IPS-NIHi7 (cell line): ENCODE measurements around the gene IFIT1.
"Not testable (repeated sequence)": the region's sequence is repeated elsewhere in the genome, so short reads cannot be mapped to it uniquely, and the experiment has no call there.

Source experiments
- DNase-seq: peaks from one replicate; pipeline ENCODE4 v3.0.0; 2012; ENCODE audit warnings: mixed read lengths; ENCODE audit errors: extremely low spot score

The IFIT1 gene

DNA sequence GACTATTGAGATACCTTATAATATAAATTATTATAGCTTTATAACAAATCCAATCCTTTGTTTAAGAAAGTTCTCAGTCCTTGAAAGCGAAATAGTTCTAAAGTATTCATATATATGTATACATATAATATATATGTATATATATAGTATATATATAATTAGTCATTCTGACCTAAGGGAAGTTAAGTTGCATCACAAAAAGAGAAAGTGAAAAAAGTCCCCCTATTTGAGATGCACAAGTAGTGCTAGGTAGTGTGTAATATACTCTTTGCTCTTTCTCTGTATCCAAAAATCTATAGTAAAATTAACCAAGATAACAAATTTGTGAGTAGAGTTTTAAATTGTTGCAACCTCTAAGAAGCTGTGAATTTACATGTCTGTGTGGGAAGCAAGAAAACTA lies 27.9 kb upstream of the IFIT1 start:
- no peak for DNase-seq

DNA sequence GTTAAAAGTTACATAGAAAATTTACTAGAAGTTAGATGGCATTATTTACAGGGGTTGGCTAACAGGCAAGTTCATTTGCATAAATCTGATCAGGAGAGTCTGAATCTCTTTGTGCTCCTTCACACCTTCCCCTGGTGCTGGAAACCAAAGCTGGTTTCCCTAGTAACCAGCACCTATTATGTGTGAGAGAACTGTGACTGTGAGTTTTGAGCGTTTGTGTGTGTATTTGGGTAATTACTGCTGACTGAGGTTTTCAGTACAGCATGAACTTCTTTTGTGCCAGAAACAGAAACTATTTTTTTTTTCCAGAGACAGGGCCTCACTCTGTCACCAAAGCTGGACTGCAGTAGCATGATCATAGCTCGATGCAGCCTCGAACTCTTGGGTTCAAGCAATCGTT lies 24.9 kb upstream of the IFIT1 start:
- DNase-seq = no peak

DNA sequence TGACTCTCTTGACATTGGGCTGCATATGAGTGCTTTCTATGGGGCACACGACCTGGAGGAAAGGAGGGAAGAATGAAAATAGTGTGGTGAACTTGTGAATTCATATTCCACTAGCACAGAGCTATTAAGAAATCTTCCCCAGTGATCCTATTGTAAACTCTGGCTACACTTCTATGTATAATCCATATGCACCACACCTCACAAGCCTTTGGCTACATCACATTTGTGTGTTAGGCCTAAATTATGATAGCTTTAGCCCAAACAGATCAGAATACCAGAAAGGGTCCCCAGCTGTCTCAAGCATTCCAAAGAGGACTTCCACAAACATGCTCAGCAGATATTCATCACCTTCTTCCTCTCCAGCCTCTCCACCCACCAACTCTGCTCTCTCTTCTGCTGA lies 24.3 kb upstream of the IFIT1 start:
- DNase-seq = no peak

DNA sequence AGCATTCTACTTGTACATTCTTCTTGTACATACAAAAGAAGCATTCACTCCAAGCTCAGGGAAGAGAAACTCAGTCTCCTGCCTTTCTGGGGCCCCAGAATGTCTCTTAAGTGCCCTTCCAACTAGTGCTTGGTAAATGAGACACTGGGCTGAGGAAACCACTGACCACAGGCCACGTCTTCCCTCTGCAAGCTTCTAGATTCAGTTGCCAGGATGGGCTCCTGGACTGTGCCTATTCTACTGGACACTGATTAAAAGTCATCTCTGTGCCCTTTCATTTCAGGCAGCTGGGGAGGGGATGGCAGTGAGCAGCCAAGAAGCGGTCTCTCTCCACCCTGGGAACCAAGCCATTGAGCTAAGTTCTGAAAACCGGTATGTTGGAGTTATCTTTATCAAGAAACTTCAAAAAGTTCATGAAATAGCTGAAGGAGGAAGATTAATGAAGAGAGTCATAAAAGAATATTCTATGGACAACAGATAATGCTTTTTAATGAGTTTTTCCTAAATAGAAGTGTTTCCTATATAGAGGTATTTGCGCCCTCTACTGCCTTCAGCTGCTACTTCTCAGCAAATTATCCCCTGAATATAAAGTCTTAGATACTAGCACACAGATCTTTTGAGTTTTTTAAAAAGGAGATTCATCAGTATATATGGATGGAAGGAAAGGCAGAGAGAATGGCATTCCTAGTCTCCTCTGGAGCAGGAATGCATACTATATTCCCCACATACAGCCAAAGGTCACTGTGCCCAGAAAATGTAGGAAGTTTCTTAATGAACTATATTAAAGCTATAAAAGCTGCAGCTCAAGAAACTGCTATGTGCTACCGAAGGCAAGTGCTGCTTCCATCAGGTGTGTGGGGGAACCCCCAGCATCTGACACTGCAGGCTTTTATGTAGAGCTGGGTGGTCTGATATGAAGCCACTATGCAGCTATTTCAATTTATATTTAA lies 23.0 kb upstream of the IFIT1 start:
- DNase-seq = peak; percentile 43

DNA sequence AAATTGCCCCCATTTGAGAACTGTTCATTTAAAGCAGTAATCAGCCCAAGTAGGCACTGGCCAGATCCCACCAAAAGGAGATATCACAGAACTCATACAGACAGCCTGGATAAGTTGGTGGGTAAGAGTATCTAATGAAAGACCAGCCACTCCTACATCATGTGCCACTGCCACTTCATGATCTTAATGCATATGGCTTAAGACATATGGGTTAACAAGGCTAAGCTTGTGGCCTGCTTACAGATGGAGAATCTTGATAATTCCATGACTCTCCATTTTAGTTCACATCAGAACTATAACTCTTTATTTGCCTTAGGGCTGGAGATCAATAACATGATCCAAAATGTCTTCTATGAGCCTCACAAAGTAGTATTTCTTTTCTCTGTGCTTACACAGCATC lies 21.3 kb upstream of the IFIT1 start:
- DNase-seq = no peak

DNA sequence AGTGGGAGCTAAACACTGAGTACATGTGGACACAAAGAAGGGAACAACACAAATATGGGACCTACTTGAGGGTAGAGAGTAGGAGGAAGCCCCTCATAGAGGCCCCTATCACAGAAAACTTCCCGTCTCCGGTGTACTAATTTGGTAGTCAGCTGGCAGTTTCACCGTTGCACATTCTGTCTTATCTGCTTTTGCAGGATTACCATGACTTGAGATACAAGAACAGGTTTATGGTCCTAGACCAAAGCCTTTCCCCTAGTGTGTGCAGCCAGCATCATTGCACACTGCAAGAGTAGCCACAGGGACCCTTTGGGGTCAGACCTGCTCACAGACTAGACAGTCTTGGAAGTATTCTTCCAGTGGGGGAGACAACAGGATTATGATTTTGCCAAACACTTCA lies 20.4 kb upstream of the IFIT1 start:
- no peak for DNase-seq

DNA sequence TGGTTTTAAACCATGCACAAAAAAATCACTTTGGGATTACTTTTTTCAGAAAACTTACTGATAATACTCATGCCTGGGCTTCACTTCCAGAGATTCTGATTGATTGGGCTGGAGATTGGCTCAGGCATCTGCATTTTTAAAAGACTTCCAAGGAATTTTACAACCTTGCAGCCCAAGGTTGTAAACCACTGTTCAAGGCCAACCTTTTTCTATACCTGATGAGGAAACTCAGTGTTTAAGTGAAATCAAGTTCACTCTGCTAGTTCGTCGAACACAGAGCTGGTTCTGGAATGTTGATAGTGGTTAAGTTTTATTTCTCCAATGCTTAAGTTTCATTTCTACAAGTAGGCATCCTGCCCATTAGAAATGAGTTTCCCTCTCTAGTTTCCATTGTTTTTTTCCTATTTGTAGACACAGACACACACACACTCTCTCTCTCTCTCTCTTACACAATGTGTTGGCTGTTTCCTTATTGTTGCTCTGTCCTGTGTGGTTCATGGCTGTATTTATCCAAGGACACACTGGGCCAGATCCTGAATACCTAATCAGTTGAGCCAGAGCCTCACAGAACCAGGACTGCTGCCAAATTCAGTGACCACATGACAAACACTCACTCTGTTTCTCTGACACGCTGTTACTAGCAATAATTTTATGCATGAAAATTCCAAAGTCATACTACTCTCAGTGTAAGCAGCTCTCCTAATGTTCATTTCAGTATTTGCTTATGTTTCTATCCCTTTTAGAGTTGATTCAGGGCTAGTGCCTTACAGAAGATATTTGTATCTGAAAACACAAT lies 18.3 kb upstream of the IFIT1 start:
- no peak for DNase-seq

DNA sequence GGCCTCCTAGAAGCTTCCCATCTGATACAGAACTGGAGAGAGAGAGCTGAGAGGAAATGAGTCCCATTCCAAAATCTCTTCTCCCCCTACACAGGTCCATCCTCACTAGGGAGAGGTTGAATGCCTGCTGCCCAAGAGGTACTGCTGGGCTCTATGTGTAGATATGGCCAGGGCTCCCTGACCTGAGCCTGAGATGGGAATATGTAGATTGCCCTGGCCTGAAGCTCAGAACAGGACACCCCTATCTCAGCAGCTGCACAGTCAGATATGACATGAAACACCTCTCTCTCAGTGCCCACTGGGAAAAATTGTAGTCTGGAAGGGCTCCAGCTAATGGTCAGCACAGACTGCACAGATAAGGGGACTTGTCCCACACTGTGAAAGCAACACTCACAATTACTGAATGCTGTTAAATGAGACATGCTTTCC lies 17.7 kb upstream of the IFIT1 start:
- DNase-seq = no peak

DNA sequence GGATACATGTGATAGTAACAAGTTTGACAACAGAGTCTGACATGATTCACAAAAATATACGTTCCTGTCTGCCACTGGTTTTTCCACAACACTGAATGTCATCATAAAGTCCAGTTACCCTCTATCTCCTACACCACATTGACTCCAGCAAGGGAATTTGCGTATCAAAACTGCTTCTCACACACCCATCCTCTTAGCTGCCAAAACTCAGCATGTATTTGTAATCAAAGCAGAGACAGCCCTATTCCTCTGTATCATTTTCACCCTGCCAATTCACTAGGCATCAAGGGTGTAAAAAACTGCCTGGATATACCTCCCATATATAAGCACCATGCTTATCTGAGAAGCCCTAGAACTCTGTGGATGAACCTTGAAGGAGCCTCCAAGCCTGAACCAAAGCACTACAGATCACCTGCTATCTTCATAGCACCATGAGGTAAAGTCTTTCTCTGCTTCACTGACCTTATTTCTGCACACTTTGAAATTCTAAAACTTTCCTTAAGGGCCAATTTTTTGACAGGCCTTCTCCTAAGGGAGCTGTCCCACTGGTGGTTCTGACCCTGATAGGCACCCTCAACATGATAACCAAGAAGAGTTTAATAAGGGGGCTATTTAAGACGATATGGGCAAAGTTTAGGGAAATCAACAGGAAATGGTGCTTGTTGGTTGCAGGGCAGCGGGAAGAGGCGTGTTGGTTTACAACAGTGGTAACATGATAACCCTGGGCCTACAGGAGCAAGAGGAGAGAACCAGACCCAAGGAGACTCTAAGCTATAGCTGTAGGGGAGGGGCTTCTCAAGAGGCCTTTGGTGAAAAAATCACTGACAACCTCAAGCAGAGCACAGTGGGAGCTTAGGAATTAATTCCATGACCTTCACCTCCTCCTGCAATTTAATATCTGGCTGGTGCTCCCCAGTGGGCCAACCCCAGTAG lies 14.5 kb upstream of the IFIT1 start, which contains the start of gene IFIT1B:
Gene IFIT1B (plus strand): TSS at position 352 of the 933 bp plus-strand sequence. CDS start 80 bp downstream, at position 432.
- peak; percentile 38 for DNase-seq

DNA sequence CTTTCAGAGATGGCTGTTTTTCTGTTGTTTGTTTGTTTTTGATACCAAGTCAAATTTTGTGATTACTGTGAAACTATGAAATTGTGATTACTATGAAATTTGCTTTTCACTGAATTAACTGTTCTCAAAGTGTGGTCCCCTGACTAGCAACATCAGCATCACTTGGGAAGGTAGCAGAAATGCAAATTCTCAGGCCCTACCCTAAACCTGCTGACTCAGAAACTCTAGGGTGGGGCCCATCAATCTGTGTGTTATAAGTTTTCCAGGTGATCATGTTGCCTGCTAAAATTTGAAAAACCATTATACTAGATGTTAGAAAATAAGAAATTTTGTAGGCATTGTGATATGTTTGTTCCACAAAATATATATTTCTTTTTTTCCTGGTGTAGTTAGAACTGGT lies 13.3 kb upstream of the IFIT1 start:
- no peak for DNase-seq

DNA sequence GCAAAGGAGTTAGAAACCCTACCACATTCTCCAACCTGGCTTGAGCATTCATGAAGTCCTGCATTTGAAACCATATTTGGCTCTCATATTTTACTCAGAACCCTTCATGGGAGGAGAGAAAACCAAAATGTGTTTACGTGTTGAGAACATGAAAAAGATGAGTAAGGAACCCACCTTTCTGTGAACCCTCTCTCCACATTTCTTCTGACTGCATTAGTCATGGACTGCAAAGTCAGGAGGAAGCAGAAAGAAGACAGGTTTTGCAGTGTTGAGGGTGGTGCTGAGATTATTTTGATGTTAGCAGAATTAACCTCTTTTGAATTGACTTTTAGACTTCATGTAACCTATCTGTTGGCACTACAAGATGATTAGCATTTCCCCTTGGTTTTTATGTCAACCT lies 9.7 kb upstream of the IFIT1 start:
- DNase-seq = no peak

DNA sequence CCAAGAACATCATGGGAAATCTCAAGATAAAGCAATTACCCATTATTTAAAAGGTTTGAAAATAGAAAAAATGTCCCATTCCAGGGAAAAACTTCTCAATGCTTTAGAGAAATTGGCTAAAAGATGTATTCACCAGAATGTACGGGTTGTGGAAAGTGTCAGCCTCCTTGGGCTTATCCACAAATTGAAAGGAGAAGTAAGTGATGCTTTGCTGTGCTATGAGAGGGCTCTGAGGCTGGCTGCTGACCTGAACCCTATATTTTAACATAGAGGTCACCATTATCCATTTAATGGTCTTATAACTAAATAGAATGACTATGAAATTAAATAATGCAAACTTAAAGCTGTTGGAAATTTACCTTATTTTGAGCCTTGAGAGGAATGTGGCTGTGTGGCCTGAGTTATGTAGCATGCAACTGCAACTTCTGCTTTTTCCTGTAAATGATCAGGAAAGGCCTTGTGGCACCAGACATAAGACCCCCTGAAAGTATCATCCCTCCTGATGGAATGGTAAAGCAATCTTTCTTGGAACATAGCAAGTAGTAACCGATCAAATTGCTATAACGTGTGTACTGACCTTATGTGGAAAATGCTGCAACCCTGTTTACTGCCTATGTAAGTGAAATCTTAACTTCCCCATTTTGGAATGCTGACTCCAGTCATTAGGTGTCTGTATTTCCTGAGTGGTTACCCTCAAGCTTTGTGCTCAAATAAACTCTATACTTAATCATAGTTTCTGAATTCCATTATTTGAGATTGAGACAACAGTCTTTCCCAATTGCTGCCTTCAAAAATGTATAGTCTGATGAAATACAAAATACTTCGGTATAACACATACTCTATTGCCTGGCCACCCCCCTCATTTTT lies 7.7 kb upstream of the IFIT1 start:
- no peak for DNase-seq

DNA sequence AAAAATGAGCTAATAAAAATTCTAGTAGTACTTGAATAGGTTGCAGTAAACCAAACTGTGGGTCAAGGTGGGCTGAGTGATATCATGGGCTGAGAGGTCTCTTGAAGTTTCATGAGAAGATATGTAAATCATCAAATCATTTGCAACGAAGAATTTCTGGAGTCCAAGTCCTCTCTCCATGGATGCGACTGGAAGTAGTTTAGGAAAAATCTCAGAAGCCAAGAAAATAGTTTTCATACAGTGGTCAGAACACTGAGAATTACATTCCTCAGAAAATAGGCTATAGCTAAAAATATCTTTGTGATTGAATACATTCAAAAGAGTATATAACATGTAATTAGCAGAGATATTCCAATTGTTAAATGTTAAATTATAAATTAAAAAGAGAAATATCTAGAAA lies 3.6 kb upstream of the IFIT1 start:
- no peak for DNase-seq

DNA sequence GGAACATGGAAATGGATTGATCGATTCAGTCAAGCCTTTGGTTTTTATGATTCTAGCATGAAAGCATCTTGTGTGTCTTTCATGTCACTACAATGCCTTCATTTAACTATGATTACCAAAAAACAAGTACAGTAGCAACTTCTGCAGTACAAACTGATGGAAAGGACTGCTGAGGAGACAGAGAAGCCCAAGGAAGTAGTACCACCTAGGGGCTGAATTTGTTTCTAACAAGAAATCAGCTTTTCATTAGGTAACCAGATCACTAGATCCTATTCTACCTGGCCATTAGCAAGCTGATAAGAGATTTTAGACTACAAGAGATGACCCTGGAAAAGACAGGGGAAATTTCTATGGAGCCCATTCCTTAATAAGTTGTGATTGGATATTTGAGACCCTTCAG lies 3.2 kb upstream of the IFIT1 start:
- DNase-seq = peak; percentile 44

DNA sequence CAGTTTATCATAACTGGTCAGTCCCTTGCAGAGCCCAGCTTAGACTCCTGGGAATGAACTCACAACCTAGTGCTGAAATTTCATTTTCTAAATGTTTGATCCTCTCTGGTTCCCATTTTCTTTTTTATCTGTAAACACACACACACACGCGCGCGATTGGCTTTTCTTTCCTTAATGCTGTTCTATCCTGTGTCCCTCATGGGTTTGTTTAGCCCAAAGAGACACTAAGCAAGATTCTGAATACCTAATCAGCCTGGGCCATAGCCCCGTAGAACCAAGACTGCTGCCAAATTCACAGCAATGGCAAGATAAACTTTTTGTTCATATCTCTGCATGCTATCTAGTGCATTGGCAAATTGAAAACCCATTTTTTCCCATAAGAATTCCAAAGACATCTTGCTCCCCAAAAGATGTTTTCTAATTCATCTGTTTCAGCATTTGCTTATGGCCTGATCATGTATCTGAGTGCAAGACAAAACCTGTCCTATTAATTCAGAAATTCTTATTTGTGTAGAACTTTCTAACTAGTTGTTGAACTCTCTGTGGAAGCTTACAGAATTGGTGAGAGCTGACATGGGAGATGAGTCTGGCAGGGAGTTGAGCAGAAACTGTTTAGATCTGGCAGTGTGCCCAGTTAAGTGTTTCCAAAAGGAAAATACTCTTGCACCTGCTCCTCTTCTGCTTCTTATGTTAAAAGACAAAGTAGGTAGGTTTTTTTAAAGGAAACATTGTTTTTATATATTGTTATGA lies 1.8 kb upstream of the IFIT1 start:
- DNase-seq = no peak

DNA sequence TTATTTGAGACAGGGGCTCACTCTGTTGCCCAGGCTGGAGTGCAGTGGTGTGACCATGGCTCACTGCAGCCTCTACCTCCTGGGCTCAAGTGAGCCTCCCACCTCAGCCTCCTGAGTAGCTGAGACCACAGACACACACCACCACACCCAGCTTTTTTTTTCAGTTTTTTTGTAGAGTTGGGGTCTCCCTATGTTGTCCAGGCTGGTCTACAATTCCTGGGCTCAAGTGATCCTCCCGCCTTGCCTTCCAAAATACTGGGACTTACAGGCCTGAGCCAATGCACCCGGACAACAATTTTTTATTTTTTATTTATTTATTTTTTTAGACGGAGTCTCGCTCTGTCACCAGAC lies 1.2 kb upstream of the IFIT1 start:
- not testable (repeated sequence) for DNase-seq

DNA sequence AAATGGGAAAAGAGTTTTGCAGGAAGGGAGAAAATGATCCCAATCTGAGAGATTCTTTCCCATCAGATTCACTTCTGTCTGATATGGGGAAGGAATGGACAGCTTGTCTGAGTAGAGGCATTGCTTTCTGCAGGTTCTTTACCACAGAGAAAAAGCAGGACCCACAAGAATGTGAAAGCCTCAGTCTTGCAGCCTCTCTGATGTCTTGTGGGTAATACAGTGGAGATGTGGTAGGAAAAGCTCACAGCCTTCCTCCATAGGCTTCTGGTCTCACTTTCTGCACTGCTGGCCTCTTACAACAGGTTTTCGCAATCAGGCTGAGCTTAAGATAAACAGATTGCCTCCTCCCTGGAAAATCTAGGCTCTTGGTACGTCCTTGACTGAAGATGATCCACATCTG lies 551 bp downstream of the IFIT1 start:
- no peak for DNase-seq

DNA sequence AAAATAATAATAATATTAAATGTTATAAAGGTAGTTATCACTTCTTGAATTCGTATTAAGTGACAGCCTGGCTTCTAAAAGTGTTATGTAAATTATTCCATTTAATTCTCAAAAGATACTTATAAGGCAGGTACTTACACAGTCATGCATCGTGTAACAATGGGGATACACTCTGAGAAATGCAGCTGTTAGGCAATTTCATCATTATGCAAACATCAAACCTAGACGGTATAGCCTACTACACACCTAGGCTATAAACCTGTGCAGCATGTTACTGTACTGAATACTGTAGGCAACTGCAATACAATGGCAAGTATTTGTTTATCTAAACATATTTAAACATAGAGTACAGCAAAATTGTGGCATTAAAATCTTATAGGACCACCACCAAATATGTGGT lies 1.5 kb downstream of the IFIT1 start:
- no peak for DNase-seq

DNA sequence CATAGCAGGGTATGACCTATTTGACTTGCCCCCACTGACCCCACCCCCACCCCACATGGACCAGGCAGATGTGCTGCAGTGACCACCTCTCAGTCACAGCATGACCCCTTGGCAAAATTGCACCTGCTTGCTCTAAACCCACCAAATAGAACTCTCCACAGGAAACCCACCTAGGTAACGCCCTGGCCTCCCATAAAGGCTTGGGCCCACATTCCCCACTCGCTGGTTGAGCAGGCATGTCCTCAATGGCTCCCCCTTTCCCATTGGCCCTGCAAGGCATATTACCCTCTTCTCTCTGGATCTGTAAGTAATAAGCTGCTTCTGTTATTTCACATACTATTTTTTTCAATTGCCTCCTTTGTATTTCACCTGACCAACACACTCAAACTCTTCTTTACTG lies 2.7 kb downstream of the IFIT1 start:
- no peak for DNase-seq
